ENCODE measurements around the gene PMAIP1. TPM values are rescaled to one million over a fixed set of nuclear protein-coding genes. Genes with fewer than 3 reads are reported as not detected.

Gene PMAIP1
- total RNA-seq, 1 donor from 2014 or later = 11.6 TPM

GRCh38 chr18:59952283-59953007 is 52.6 kb downstream of the PMAIP1 start:
- no peak for DNase-seq (ENCODE audit: low read depth)

Other genes starting within 250 kb of the PMAIP1 start
- gene CCBE1, start 202.6 kb upstream of the PMAIP1 start, total RNA-seq = 8.7 and 9.6 TPM in 2 replicates

Measured in renal cortical epithelial cell (primary cell).